ENCODE results near the gene PBX3. TPM values are rescaled to one million over a fixed set of nuclear protein-coding genes. Genes with fewer than 3 reads are reported as not detected.

Gene PBX3
- total RNA-seq, 1 donor from 2014 or later = 46.1 TPM

GRCh38 chr9:125908966-125909365 lies 161.8 kb downstream of the PBX3 start:
- ATAC-seq (no peak), DNase-seq (no peak)
- Histone ChIP-seq H3K4me3 (no peak overlapping the region), H3K27me3 (ENCODE audit: low read depth) (no peaks in the 10 kb centered on the region), H3K36me3 (no peaks in the 10 kb centered on the region), H3K4me1 (peaks cover 3% of the 10 kb centered on the region), H3K27ac (no peak overlapping the region), H3K9me3 (no peaks in the 10 kb centered on the region)
- no peak for TF ChIP-seq CTCF (IDR thresholded peaks at IDR 0.05)
- intact Hi-C loops (cut with DNase I) = no loop called here

GRCh38 chr9:125909459-125909858 lies 162.3 kb downstream of the PBX3 start:
- H3K4me1 ChIP-seq = no peaks in the 10 kb centered on the region
- no peaks in the 10 kb centered on the region for H3K36me3 ChIP-seq
- TF ChIP-seq CTCF (IDR thresholded peaks at IDR 0.05) = no peak
- no peak overlapping the region for H3K27ac ChIP-seq
- ATAC-seq (no peak), DNase-seq (no peak)
- no peaks in the 10 kb centered on the region for H3K27me3 ChIP-seq (ENCODE audit: low read depth)
- intact Hi-C loops (cut with DNase I) = no loop called here
- no peak overlapping the region for H3K4me3 ChIP-seq
- no peaks in the 10 kb centered on the region for H3K9me3 ChIP-seq

- no peaks in the 10 kb centered on the region for H3K36me3 ChIP-seq
- intact Hi-C loops (cut with DNase I) = no loop called here
- no peaks in the 10 kb centered on the region for H3K9me3 ChIP-seq
- no peaks in the 10 kb centered on the region for H3K4me1 ChIP-seq
- no peak overlapping the region for H3K27ac ChIP-seq
- no peaks in the 10 kb centered on the region for H3K27me3 ChIP-seq (ENCODE audit: low read depth)
- no peak for TF ChIP-seq CTCF (IDR thresholded peaks at IDR 0.05)
- DNase-seq = no peak
- no peak for ATAC-seq
- no peak overlapping the region for H3K4me3 ChIP-seq
Measured at GRCh38 chr9:125910286-125910685, 163.1 kb downstream of the PBX3 start.

GRCh38 chr9:125911861-125912644 lies 164.9 kb downstream of the PBX3 start:
- Histone ChIP-seq H3K4me1 (no peaks in the 10 kb centered on the region), H3K4me3 (no peak overlapping the region), H3K27ac (no peak overlapping the region), H3K27me3 (ENCODE audit: low read depth) (no peaks in the 10 kb centered on the region), H3K36me3 (no peaks in the 10 kb centered on the region), H3K9me3 (no peaks in the 10 kb centered on the region)
- no peak for TF ChIP-seq CTCF (IDR thresholded peaks at IDR 0.05)
- ATAC-seq (no peak), DNase-seq (no peak)
- intact Hi-C loops (cut with DNase I) = no loop called here

GRCh38 chr9:125912667-125913066 lies 165.5 kb downstream of the PBX3 start:
- intact Hi-C loops (cut with DNase I) = no loop called here
- ATAC-seq (no peak), DNase-seq (no peak)
- H3K27me3 ChIP-seq (ENCODE audit: low read depth) = no peaks in the 10 kb centered on the region
- TF ChIP-seq CTCF (IDR thresholded peaks at IDR 0.05) = no peak
- no peaks in the 10 kb centered on the region for H3K4me1 ChIP-seq
- H3K36me3 ChIP-seq = no peaks in the 10 kb centered on the region
- no peaks in the 10 kb centered on the region for H3K9me3 ChIP-seq
- H3K27ac ChIP-seq = no peak overlapping the region
- H3K4me3 ChIP-seq = no peak overlapping the region

Data from lower lobe of right lung (tissue), 2 donors.